Upper lobe of left lung (tissue), 4 donors: ENCODE measurements around the gene KLHL40.

Experiments
- POLR2A ChIP-seq, 4 donors: fragments of 450-650 bp; IDR thresholded peaks; one replicate each; pipeline ENCODE4 v1.5.1; 2016 to 2017; ENCODE audit warnings: antibody characterized with exemption in 4 of 4, mild to moderate bottlenecking in 2 of 4
- TF ChIP-seq, protein P1 (sequence below), 6 experiments: fragments of 450-650 bp in 4 of 6; fragments of 200-600 bp in 2 of 6; sonication (generic) in 2 of 6; IDR thresholded peaks; one replicate each; pipeline ENCODE4 v1.5.1; 2016 to 2019; ENCODE audit warnings: antibody characterized with exemption in 6 of 6

DNA sequence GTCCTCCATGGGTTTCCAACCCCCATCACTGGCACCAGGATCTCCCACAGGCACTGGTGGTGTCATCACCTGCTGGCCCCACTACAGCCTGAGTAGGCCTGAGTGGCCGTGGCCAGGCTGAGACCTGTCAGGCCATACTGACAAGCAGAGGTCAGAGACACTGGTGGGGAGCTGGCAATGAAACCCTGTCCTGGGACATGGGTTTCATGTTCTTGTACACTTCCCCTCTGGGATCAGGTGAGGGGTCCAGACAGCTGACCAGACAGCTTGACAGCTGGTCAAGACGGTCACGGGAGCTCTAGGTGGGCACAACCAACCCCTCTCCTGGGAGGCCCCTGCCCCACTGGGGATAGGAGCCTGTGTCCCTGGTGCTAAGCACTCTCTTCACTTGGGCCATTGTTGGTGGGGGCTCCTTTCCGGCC, 18.7 kb upstream of the KLHL40 start:
- TF ChIP-seq POLR2A (IDR thresholded peaks at IDR 0.05), result no peak
- TF ChIP-seq, protein P1, sequence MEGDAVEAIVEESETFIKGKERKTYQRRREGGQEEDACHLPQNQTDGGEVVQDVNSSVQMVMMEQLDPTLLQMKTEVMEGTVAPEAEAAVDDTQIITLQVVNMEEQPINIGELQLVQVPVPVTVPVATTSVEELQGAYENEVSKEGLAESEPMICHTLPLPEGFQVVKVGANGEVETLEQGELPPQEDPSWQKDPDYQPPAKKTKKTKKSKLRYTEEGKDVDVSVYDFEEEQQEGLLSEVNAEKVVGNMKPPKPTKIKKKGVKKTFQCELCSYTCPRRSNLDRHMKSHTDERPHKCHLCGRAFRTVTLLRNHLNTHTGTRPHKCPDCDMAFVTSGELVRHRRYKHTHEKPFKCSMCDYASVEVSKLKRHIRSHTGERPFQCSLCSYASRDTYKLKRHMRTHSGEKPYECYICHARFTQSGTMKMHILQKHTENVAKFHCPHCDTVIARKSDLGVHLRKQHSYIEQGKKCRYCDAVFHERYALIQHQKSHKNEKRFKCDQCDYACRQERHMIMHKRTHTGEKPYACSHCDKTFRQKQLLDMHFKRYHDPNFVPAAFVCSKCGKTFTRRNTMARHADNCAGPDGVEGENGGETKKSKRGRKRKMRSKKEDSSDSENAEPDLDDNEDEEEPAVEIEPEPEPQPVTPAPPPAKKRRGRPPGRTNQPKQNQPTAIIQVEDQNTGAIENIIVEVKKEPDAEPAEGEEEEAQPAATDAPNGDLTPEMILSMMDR (IDR thresholded peaks at IDR 0.05), result no peak
